ENCODE measurements around the gene MAGOHB.
"Not testable (repeated sequence)": the region's sequence is repeated elsewhere in the genome, so short reads cannot be mapped to it uniquely, and the experiment has no call there.

The MAGOHB gene

GRCh38 chr12:10615532-10615931 is 2.1 kb upstream of the MAGOHB start:
- in situ Hi-C loops (cut with MboI; ENCODE audit: low pct_unique_long_range_greater_than_20kb, low sequenced_read_pairs), result no loop called here
- DNase-seq, result no peak

- DNase-seq, result no peak
- in situ Hi-C loops (cut with MboI; ENCODE audit: low pct_unique_long_range_greater_than_20kb, low sequenced_read_pairs), result no loop called here
Measured at GRCh38 chr12:10614056-10614370, 604 bp upstream of the MAGOHB start.

DNA sequence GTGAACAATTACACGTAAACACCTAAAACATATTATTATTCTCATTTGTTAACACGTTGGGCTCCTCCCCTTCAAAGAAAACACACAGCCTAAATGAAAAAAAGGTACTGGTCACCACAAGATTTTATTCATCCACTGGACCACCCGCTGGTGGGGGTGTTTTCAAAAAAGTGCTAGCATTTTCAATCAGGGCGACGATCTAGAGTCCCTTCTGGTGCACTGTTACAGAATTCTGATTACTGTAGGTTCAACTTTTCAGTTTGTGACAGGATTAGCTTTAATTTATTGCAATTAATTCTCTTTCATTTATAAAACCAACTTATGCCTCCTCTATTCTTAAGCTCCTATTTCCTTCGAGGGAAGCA is 443 bp downstream of the MAGOHB start:
- in situ Hi-C loops (cut with MboI; ENCODE audit: low pct_unique_long_range_greater_than_20kb, low sequenced_read_pairs), result no loop called here
- no peak for DNase-seq

- DNase-seq, result no peak
- in situ Hi-C loops (cut with MboI; ENCODE audit: low pct_unique_long_range_greater_than_20kb, low sequenced_read_pairs), result no loop called here
Measured at GRCh38 chr12:10612110-10612509, 1.3 kb downstream of the MAGOHB start.

DNA sequence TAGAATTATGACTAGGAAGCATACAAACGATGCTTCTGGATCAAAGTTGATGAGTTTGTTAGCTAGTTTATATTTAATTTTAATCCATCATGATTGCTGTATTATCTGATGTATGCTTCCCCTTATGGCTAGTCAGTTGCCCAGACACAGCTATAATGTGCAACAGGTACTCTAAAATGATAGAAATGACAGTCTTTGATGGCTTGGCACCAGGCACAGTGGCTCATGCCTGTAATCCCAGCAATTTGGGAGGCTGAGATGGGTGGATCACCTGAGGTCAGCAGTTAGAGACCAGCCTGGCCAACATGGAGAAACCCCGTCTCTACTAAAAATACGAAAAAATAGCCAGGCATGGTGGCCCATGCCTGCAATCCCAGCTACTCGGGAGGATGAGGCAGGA is 2.2 kb downstream of the MAGOHB start:
- DNase-seq; in situ Hi-C loops (cut with MboI; ENCODE audit: low pct_unique_long_range_greater_than_20kb, low sequenced_read_pairs): not testable (repeated sequence)

DNA sequence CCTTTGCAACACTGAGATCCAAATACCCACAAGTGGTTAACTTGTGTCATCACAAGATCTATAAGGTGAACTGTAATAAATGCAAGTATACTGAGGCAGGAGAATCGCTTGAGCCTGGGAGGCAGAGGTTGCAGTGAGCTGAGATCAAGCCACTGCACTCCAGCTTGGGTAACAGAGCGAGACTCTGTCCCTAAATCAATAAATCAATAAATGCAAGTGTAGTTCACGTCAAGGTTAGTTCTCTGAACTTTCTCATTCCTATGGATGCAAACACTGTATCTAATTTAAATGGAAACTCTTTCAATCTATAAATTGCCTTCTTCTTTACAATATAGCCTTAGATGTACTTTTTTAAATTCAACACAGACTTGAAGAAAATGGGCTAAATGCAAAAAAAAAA is 3.2 kb downstream of the MAGOHB start:
- in situ Hi-C loops (cut with MboI; ENCODE audit: low pct_unique_long_range_greater_than_20kb, low sequenced_read_pairs), result no loop called here

GRCh38 chr12:10607885-10608458 is 5.4 kb downstream of the MAGOHB start:
- DNase-seq, result peak; percentile 25
- in situ Hi-C loops (cut with MboI; ENCODE audit: low pct_unique_long_range_greater_than_20kb, low sequenced_read_pairs), result no loop called here

More for the DNA sequence above, 3.2 kb downstream of the MAGOHB start:
- no peak for DNase-seq

- in situ Hi-C loops (cut with MboI; ENCODE audit: low pct_unique_long_range_greater_than_20kb, low sequenced_read_pairs), result no loop called here
- DNase-seq, result no peak
Measured at GRCh38 chr12:10601860-10602259, 11.5 kb downstream of the MAGOHB start.

DNA sequence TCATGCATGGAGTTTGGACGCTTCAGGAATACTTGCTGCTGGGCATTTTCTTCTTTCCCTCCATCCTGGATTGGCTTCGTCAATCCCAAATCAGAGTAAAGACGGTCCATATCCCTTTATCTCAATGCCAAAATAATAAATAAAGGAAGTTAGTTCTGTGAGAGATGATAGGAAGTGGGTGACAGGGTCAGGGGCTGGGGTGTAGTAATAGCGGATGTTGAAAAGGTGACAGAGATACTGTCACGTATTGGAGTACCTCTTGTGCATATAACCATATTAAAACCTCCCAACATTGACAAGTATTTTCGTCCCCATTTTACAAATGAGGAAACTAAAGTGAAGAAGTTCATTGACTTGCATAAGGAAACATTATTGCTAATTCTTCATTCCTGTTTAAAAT is 12.4 kb downstream of the MAGOHB start:
- DNase-seq, result no peak
- in situ Hi-C loops (cut with MboI; ENCODE audit: low pct_unique_long_range_greater_than_20kb, low sequenced_read_pairs), result no loop called here

DNA sequence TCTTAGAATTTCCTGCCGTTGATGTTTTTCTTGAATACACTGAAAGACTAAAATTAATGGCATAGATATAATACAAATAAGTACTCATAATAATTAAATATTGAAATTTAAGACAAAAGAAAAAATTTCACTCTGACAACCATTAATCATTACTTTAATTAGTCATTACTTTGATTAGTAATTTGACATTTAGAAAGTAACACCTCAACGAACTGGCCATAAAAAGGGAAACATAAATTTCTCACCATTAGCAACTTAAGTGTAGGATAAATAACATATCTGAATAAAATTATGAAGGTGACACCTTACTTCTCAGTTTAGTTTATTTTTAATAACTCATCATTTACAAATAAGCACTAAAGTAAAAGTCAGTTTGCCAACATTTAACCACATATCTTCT is 17.5 kb downstream of the MAGOHB start:
- no peak for DNase-seq
- in situ Hi-C loops (cut with MboI; ENCODE audit: low pct_unique_long_range_greater_than_20kb, low sequenced_read_pairs), result no loop called here

DNA sequence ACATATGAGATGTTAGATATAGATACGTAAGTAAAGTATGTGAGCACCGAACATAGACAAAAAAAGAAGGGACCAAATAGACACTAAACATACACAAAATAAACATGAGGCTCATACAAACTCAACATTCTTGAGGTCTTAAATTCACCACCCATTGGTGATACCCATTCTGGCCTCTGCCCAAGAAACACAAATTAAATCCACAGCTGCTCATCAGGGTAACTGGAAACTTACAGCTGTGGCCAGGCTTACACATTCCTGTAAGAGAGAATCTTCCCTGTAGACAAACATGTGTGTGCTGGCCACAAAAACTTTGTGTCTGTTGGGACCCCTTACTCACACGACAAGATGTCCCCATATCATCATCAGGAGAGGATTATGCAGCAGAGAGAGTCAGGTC is 22.4 kb downstream of the MAGOHB start:
- no peak for DNase-seq
- in situ Hi-C loops (cut with MboI; ENCODE audit: low pct_unique_long_range_greater_than_20kb, low sequenced_read_pairs), result no loop called here

DNA sequence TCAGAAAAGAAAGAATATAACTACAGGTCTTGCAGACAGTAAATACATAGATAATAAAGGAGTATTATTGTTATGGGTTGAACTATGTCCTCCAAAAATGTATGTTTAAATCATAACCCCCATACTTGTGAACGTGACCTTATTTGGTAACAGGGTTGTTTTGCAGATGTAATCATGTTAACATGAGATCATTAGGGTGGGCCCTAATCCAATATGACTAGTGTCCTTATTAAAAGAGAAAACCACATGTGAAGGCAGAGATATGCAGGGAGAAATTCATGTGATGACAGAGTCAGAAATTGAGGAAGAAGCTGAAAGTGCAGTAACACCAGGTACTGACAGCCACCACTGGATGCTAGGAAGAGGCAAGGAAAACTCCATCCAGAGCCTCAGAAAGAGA is 29.0 kb downstream of the MAGOHB start:
- in situ Hi-C loops (cut with MboI; ENCODE audit: low pct_unique_long_range_greater_than_20kb, low sequenced_read_pairs), result no loop called here
- DNase-seq, result no peak

DNA sequence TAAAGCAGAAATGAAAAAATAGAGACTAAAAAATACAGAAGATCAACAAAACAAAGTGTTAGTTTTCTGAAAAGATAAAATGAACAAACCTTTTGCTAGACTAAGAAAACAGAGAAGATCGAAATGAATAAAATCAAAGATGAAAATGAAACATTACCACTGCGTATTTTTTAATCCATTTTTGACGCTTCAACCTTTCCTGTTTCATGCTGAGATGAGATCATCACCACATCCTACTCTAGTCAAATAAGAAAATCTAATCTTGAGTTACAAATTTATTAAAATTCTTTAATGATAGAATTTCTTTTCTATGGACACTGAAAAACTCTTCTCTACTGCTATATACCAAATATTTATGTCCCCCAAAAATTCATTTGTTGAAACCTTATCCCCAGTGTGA is 30.7 kb downstream of the MAGOHB start:
- in situ Hi-C loops (cut with MboI; ENCODE audit: low pct_unique_long_range_greater_than_20kb, low sequenced_read_pairs), result no loop called here
- DNase-seq, result no peak

DNA sequence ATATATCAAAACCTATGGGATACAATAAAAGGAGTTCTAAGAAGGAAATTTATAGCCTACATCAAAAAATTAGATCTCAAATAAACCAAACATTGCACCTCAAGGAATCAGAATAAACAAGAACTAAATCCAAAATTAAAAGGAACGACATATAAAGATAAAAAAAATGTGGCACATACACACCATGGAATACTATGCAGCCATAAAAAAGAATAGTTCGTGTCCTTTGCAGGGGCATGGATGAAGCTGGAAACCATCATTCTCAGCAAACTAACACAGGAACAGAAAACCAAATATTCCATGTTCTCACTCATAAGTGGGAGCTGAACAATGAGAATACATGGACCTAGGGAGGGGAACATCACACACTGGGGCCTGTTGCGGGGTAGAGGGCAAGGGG is 31.3 kb downstream of the MAGOHB start:
- DNase-seq; in situ Hi-C loops (cut with MboI; ENCODE audit: low pct_unique_long_range_greater_than_20kb, low sequenced_read_pairs): not testable (repeated sequence)

- in situ Hi-C loops (cut with MboI; ENCODE audit: low pct_unique_long_range_greater_than_20kb, low sequenced_read_pairs), result no loop called here
- DNase-seq, result no peak
Measured at GRCh38 chr12:10574307-10574706, 39.1 kb downstream of the MAGOHB start.

- in situ Hi-C loops (cut with MboI; ENCODE audit: low pct_unique_long_range_greater_than_20kb, low sequenced_read_pairs); DNase-seq: not testable (repeated sequence)
Measured at GRCh38 chr12:10572021-10572490, 41.4 kb downstream of the MAGOHB start.

DNA sequence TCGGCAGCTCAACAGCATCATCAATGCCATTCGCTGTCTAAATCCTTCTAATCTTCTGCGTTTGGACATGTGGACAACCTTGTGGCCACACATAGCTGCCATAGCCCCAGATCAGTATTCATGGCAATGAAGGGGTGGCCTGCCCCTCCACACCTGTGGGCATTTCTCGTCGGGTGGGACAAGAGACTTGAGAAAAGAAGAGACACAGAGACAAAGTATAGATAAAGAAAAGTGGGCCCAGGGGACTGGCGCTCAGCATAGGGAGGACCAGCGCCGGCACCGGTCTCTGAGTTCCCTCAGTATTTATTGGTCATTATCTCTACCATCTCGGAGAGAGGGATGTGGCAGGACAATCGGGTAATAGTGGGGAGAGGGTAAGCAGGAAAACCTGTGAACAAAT is 42.3 kb downstream of the MAGOHB start:
- in situ Hi-C loops (cut with MboI; ENCODE audit: low pct_unique_long_range_greater_than_20kb, low sequenced_read_pairs), result no loop called here

DNA sequence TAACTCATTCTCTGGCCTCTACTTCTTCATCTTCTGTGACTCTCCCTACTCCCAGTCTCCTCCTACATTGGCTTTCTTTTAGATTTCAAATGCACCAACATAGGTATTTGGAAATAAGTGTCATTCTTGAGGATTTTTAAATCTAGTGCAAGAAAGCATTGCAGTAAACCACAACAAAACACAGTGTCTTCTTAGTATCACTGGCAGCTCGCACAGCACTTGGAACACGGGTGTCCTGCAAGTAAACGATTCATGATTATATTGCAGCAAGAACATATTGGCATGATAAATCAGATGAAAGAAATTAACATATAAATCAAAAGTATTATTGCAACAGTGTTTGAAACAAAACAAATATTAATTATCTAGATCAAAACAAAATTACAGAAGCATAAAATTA is 45.6 kb downstream of the MAGOHB start:
- DNase-seq, result no peak
- in situ Hi-C loops (cut with MboI; ENCODE audit: low pct_unique_long_range_greater_than_20kb, low sequenced_read_pairs), result no loop called here

More for the DNA sequence above, 42.3 kb downstream of the MAGOHB start:
- no peak for DNase-seq

DNA sequence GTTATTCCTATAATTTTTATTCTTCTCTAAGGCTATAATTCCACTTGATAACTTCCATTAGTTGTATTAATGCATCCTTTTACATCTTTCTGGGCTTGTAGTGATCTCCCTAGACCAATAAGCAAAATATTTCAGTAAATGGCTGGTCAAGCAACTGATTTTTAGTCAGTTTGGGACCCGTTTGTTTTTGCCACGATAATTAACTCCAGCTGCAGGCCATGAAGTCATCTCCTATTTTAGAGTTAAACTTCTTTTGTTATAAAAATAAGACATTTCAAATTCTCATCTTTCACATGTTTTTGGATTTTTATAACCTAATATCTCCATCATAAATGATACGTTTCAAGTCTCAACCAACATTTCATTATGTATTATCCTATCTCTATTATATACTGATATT is 49.4 kb downstream of the MAGOHB start:
- in situ Hi-C loops (cut with MboI; ENCODE audit: low pct_unique_long_range_greater_than_20kb, low sequenced_read_pairs), result no loop called here
- DNase-seq, result no peak

GRCh38 chr12:10563002-10563401 is 50.4 kb downstream of the MAGOHB start:
- in situ Hi-C loops (cut with MboI; ENCODE audit: low pct_unique_long_range_greater_than_20kb, low sequenced_read_pairs), result no loop called here
- DNase-seq, result no peak

DNA sequence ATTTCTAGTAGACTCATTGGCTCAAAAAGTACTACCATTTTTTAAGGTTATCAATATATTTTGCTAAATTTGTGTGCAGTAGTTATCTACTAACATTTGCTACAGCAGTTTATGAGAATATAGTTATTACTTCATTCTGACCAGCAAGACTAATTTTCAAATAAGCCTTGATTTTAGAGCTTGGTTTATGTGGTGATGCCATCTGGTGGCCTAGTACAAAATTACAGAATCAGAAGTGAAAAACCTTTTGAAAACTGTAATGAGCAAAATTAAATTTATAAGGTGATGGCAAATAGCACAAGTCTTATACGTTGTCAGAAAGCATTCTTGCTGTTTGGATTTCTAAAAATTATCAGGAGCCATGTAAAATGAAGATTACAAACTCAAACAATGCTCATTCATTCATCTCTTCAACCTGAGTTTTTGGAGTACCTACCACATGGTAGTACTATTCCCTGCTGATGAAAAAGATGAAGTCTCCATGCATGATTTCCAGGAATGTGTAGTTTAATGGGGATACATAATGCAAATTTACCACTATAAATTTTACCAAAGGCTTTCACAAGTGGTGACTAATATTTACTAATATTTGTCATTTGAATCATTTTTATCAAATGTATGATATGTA is 51.0 kb downstream of the MAGOHB start:
- peak; percentile 61 for DNase-seq

More for the DNA sequence above, 51.0 kb downstream of the MAGOHB start:
- in situ Hi-C loops (cut with MboI; ENCODE audit: low pct_unique_long_range_greater_than_20kb, low sequenced_read_pairs), result no loop called here
